Erythroblast (primary cell): Measurements from ENCODE around the gene DIP2A.

Experiments used
- GATA1 ChIP-seq: IDR thresholded peaks from 2 replicates; pipeline ENCODE4 v1.6.1; 2011; ENCODE audit warnings: low read depth, mild to moderate bottlenecking, control low read depth, low read length, moderate library complexity
- POLR2A ChIP-seq: IDR thresholded peaks from 2 replicates; pipeline ENCODE4 v1.6.1; 2011; ENCODE audit warnings: mild to moderate bottlenecking, low read length

- TF ChIP-seq POLR2A: no peak
- no peak for TF ChIP-seq GATA1
Observed at GRCh38 chr21:46422636-46423241, 36.0 kb upstream of the DIP2A start.
